HG02642 (cell line): ENCODE data around the gene LRBA.
A peak's percentile ranks its signal among the peaks of the same experiment; 100 is the strongest.
"Not testable (repeated sequence)": the region's sequence is repeated elsewhere in the genome, so short reads cannot be mapped to it uniquely, and the experiment has no call there.

Source experiments
- ATAC-seq: cut with Tn5 transposase; IDR thresholded peaks from one replicate; pipeline ENCODE4 v1.9.1; 2021; ENCODE audit warnings: mild to moderate bottlenecking; ENCODE audit not compliant: unreplicated experiment, poor library complexity

The LRBA gene

GRCh38 chr4:151014521-151015458 is at the start of gene LRBA:
Gene LRBA (minus strand): TSS chr4:151015284. CDS start chr4:151014642, 642 bp downstream.
- peak; percentile 75 for ATAC-seq

GRCh38 chr4:151063143-151063542 is 48.1 kb upstream of the LRBA start:
- not testable (repeated sequence) for ATAC-seq

- no peak for ATAC-seq
These were observed 40.5 kb upstream of the LRBA start for GRCh38 chr4:151055539-151055938.

- no peak for ATAC-seq
These were observed 37.7 kb upstream of the LRBA start for GRCh38 chr4:151052785-151053184.

- no peak for ATAC-seq
These were observed 34.4 kb upstream of the LRBA start for GRCh38 chr4:151049430-151049884.

- ATAC-seq = no peak
These were observed 33.8 kb upstream of the LRBA start for GRCh38 chr4:151048913-151049312.

- no peak for ATAC-seq
These were observed 31.5 kb upstream of the LRBA start for GRCh38 chr4:151046609-151047008.

GRCh38 chr4:151045907-151046306 is 30.8 kb upstream of the LRBA start:
- ATAC-seq = no peak

- no peak for ATAC-seq
These were observed 28.9 kb upstream of the LRBA start for GRCh38 chr4:151043803-151044515.

GRCh38 chr4:151039733-151040132 is 24.6 kb upstream of the LRBA start:
- no peak for ATAC-seq

GRCh38 chr4:151038452-151039157 is 23.5 kb upstream of the LRBA start:
- ATAC-seq = no peak

- ATAC-seq = no peak
These were observed 20.8 kb upstream of the LRBA start for GRCh38 chr4:151035911-151036310.

- no peak for ATAC-seq
These were observed 20.2 kb upstream of the LRBA start for GRCh38 chr4:151035328-151035727.

GRCh38 chr4:151034829-151035228 is 19.7 kb upstream of the LRBA start:
- no peak for ATAC-seq

GRCh38 chr4:151031831-151032605 is 16.9 kb upstream of the LRBA start:
- ATAC-seq = peak; percentile 74

- ATAC-seq = no peak
These were observed 14.5 kb upstream of the LRBA start for GRCh38 chr4:151029537-151029936.

- not testable (repeated sequence) for ATAC-seq
These were observed 13.9 kb upstream of the LRBA start for GRCh38 chr4:151029006-151029405.

- no peak for ATAC-seq
These were observed 10.7 kb upstream of the LRBA start for GRCh38 chr4:151025759-151026158.

GRCh38 chr4:151022586-151022985 is 7.5 kb upstream of the LRBA start:
- no peak for ATAC-seq
